H1 (cell line): ENCODE measurements around the gene ITPR3. TPM values are rescaled to one million over a fixed set of nuclear protein-coding genes. Genes with fewer than 3 reads are reported as not detected.
A peak's percentile ranks its signal among the peaks of the same experiment; 100 is the strongest.

Source experiments
- CTCF ChIA-PET: fragments of 300-600 bp; sonication (Branson Sonifier 250); formaldehyde crosslinking; loops from one replicate; lab custom pipeline; 2021; ENCODE audit not compliant: partially characterized antibody; lab: Charles Lee
- POLR2A ChIA-PET: fragments of 300-600 bp; sonication (Branson Sonifier 250); formaldehyde crosslinking; loops from one replicate; lab custom pipeline; 2021; ENCODE audit warnings: inconsistent platforms; ENCODE audit not compliant: partially characterized antibody; lab: Charles Lee
- DNase-seq, 2 experiments: peaks; one replicate each; pipeline versions ENCODE4 v3.0.0 to v3.0.0-alpha.2; 2010 to 2022; ENCODE audit warnings: low spot score in 2 of 2, low read depth in 1 of 2, mixed read lengths in 1 of 2
- FAIRE-seq: peaks from 2 replicates; lab custom pipeline; 2011; peaks lifted over from hg19 to GRCh38; lab: Jason Lieb, UNC
- H2AFZ ChIP-seq: 2 replicates; pipeline ENCODE4 v1.8.1; 2012; ENCODE audit warnings: low read length, inconsistent platforms
- H2AK5ac ChIP-seq: 2 replicates; pipeline ENCODE4 v1.6.1; 2013; ENCODE audit warnings: low read depth, low read length
- H2BK120ac ChIP-seq: replicated peaks from 2 replicates; pipeline ENCODE3; 2013; ENCODE audit warnings: low read depth, low read length, inconsistent platforms
- H2BK12ac ChIP-seq: 2 replicates; pipeline ENCODE4 v1.6.1; 2013; ENCODE audit warnings: low read depth, low read length
- H2BK15ac ChIP-seq: 2 replicates; pipeline ENCODE4 v1.6.1; 2013; ENCODE audit warnings: low read length
- H2BK20ac ChIP-seq: 2 replicates; pipeline ENCODE4 v1.6.1; 2013; ENCODE audit warnings: low read length
- H2BK5ac ChIP-seq: 2 replicates; pipeline ENCODE4 v1.6.1; 2013; ENCODE audit warnings: low read depth, low read length
- H3K14ac ChIP-seq: 2 replicates; pipeline ENCODE4 v1.6.1; 2013; ENCODE audit warnings: inconsistent platforms; ENCODE audit not compliant: insufficient read length
- H3K18ac ChIP-seq: 2 replicates; pipeline ENCODE4 v1.6.1; 2013; ENCODE audit warnings: low read length; ENCODE audit errors: extremely low read depth
- H3K23ac ChIP-seq: 2 replicates; pipeline ENCODE4 v1.6.1; 2013; ENCODE audit warnings: inconsistent platforms; ENCODE audit not compliant: insufficient read length
- H3K23me2 ChIP-seq: 2 replicates; pipeline ENCODE4 v1.6.1; 2013; ENCODE audit warnings: low read depth, low read length
- H3K27ac ChIP-seq: 2 replicates; pipeline ENCODE4 v1.6.1; 2011; ENCODE audit warnings: low read depth, low read length, inconsistent platforms
- H3K27me3 ChIP-seq, 4 experiments: replicated peaks in 1 of 4; 1 replicate in 1 of 4; 2 replicates in 3 of 4; pipeline versions ENCODE4 v1.6.1 to v1.8.1; 2011 to 2013; ENCODE audit warnings: low read length in 3 of 4, mild to moderate bottlenecking in 3 of 4, inconsistent platforms in 2 of 4, mixed read lengths in 2 of 4, moderate library complexity in 1 of 4; ENCODE audit not compliant: control insufficient read depth in 3 of 4, insufficient read depth in 3 of 4; ENCODE audit errors: extremely low read depth in 1 of 4
- H3K36me3 ChIP-seq, 4 experiments: 2 replicates each; pipeline versions ENCODE4 v1.6.1 to v1.8.1; 2011 to 2013; ENCODE audit warnings: mild to moderate bottlenecking in 4 of 4, low read length in 3 of 4, moderate library complexity in 2 of 4, control low read depth in 1 of 4, inconsistent platforms in 1 of 4; ENCODE audit not compliant: insufficient read depth in 4 of 4, control insufficient read depth in 2 of 4
- H3K4ac ChIP-seq: replicated peaks from 2 replicates; pipeline ENCODE3; 2013; ENCODE audit warnings: low read length, low read depth, mixed read lengths, inconsistent platforms; ENCODE audit not compliant: insufficient read length
- H3K4me1 ChIP-seq, 4 experiments: replicated peaks in 1 of 4; 1 replicate in 1 of 4; 2 replicates in 3 of 4; pipeline versions ENCODE4 v1.6.1 to v1.8.1; 2011 to 2013; ENCODE audit warnings: low read length in 3 of 4, inconsistent platforms in 2 of 4, mixed read lengths in 1 of 4; ENCODE audit not compliant: insufficient read depth in 4 of 4, control insufficient read depth in 3 of 4
- H3K4me2 ChIP-seq, 2 experiments: 2 replicates each; pipeline versions ENCODE4 v1.6.1 to v1.8.1; 2011 to 2013; ENCODE audit warnings: low read depth in 2 of 2, low read length in 2 of 2, control low read depth in 1 of 2, inconsistent platforms in 1 of 2, mild to moderate bottlenecking in 1 of 2; ENCODE audit not compliant: insufficient read depth in 1 of 2
- H3K4me3 ChIP-seq, 4 experiments: fragments of 200-600, 300-600 bp in 1 of 4; sonication (generic), shearing (Covaris generic), sonication (Bioruptor Twin) in 1 of 4; 2 replicates each; pipeline versions ENCODE4 v1.5.1 to v1.8.1; 2011 to 2016; ENCODE audit warnings: low read length in 4 of 4, low read depth in 3 of 4, control low read depth in 2 of 4, inconsistent platforms in 2 of 4, mild to moderate bottlenecking in 2 of 4, mixed read lengths in 1 of 4, moderate library complexity in 1 of 4; ENCODE audit not compliant: insufficient read depth in 2 of 4; ENCODE audit errors: extremely low read depth in 1 of 4
- H3K56ac ChIP-seq: replicated peaks from 2 replicates; pipeline ENCODE3; 2013; ENCODE audit warnings: low read depth, mild to moderate bottlenecking, mixed read lengths, low read length, inconsistent platforms; ENCODE audit not compliant: insufficient read length
- H3K79me1 ChIP-seq: 2 replicates; pipeline ENCODE4 v1.6.1; 2013; ENCODE audit warnings: low read depth, low read length, control low read depth
- H3K79me2 ChIP-seq, 2 experiments: 2 replicates each; pipeline versions ENCODE4 v1.6.1 to v1.8.1; 2012 to 2013; ENCODE audit warnings: low read length in 2 of 2, mild to moderate bottlenecking in 2 of 2, inconsistent platforms in 1 of 2; ENCODE audit not compliant: insufficient read depth in 2 of 2, control insufficient read depth in 1 of 2
- H3K9ac ChIP-seq, 4 experiments: replicated peaks in 1 of 4; 1 replicate in 1 of 4; 2 replicates in 3 of 4; pipeline versions ENCODE4 v1.6.1 to v1.8.1; 2011 to 2013; ENCODE audit warnings: low read depth in 3 of 4, low read length in 3 of 4, control low read depth in 2 of 4, mild to moderate bottlenecking in 2 of 4, moderate library complexity in 2 of 4, inconsistent platforms in 1 of 4; ENCODE audit errors: extremely low read depth in 1 of 4
- H3K9me3 ChIP-seq, 2 experiments: 2 replicates each; pipeline versions ENCODE4 v1.6.1 to v1.8.1; 2012 to 2013; ENCODE audit warnings: mild to moderate bottlenecking in 2 of 2, moderate library complexity in 2 of 2, control low read depth in 1 of 2, inconsistent platforms in 1 of 2, low read depth in 1 of 2, low read length in 1 of 2, mixed read lengths in 1 of 2; ENCODE audit not compliant: insufficient read depth in 2 of 2
- H4K20me1 ChIP-seq, 2 experiments: replicated peaks in 1 of 2; 2 replicates each; pipeline versions ENCODE3 to v1.8.1; 2011 to 2013; ENCODE audit warnings: inconsistent platforms in 2 of 2, low read length in 2 of 2, mild to moderate bottlenecking in 1 of 2; ENCODE audit not compliant: insufficient read depth in 2 of 2, control insufficient read depth in 1 of 2
- H4K5ac ChIP-seq: 2 replicates; pipeline ENCODE4 v1.6.1; 2013; ENCODE audit warnings: low read length, low read depth, mixed read lengths, inconsistent platforms; ENCODE audit not compliant: insufficient read length
- H4K8ac ChIP-seq: 2 replicates; pipeline ENCODE4 v1.8.0; 2013; ENCODE audit warnings: mild to moderate bottlenecking, moderate library complexity, low read length, inconsistent platforms; ENCODE audit not compliant: insufficient read depth; ENCODE audit errors: extremely low read depth
- H4K91ac ChIP-seq: replicated peaks from 2 replicates; pipeline ENCODE3; 2013; ENCODE audit warnings: low read length, mixed read lengths, inconsistent platforms; ENCODE audit not compliant: insufficient read length
- NRF1 ChIP-seq: IDR thresholded peaks from 2 replicates; pipeline ENCODE4 v1.6.1; 2011; ENCODE audit warnings: mild to moderate bottlenecking, low read depth, low read length, improper control_type of control experiment
- WGBS, 2 experiments: shearing (Covaris generic) in 1 of 2; methylation state at CpG; one replicate each; pipeline versions ENCODE4 v1.1.6 to v1.1.7; 2013 to 2015; ENCODE audit warnings: low lambda C conversion rate in 2 of 2, mixed read lengths in 2 of 2, inconsistent platforms in 1 of 2, low coverage in 1 of 2, missing lambda C conversion rate in 1 of 2; ENCODE audit not compliant: insufficient replicate concordance in 2 of 2, insufficient coverage in 1 of 2, insufficient read length in 1 of 2; ENCODE audit errors: extremely low coverage in 1 of 2, missing lambda C conversion rate in 1 of 2; 5-methylcytosine and 5-hydroxymethylcytosine counted together
- polyA plus RNA-seq, 7 experiments: library from polyadenylated mRNA; depleted of rRNA in 3 of 7; stranded (reverse) in 5 of 7; unstranded in 2 of 7; fragments of >200 nt in 5 of 7; fragments of 200-250 nt in 2 of 7; gene quantifications; 1 replicate in 5 of 7; 2 replicates in 1 of 7; 4 replicates in 1 of 7; pipeline versions ENCODE4 v1.2.1 to v1.2.3, GENCODE V29; 2011 to 2013; ENCODE audit warnings: missing spikeins in 2 of 7, mixed read lengths in 2 of 7
- total RNA-seq: library from RNA; stranded (reverse); fragmentation: NEBNext Ultra II Directional; extraction: Animal tissue kit (Norgen Biotek cat#: 25700); gene quantifications from 2 replicates; pipeline ENCODE4 v1.2.1, GENCODE V29; 2021

ITPR3 gene
- total and polyA plus RNA-seq, 2 of the 8 experiments (the other 6 are each of a cell fraction or from before 2014, with no cell fraction given), result 29.1 to 45.7 TPM

DNA sequence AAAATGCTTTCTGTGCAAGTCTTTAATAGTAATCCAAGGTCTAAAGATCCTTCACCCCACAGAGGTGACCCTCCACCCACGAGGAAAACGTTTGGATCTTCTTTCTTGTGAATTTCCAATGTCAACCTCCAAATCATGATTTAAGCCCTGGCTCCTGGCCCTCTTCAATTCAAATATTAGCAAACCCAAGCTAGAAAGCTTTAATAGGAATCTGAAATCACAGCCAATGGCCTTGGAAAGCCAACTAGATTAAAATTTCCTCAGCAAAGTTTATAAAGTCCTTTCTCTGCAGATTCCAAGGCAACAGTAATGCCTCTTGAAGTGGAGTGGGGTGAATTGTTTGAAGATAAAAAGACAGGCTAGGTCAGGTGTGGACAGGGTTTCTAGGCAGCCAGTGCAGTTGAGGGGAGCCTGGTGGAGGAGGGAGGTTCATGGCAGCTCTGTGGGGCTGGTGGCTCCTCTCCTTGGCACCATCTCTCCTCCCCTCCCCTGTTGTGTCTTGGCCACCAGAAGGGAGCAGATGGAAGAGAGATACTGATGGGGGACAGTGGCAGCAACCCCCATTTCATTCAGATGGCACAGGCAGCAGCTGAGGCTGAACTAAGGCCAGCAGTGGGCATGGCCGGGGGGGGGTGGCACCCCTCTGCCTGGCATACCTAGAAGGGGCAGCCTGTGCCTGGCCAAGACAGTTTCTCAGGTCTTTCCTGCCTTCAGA is 102.4 kb downstream of the ITPR3 start:
- FAIRE-seq, result no peak
- TF ChIP-seq NRF1, result no peak

More for the DNA sequence above, 102.4 kb downstream of the ITPR3 start:
- no peak overlapping the region for H2AK5ac ChIP-seq
- no peak overlapping the region for H3K56ac ChIP-seq
- H3K23me2 ChIP-seq, result no peaks in the 10 kb centered on the region
- no peak overlapping the region for H2AFZ ChIP-seq
- H4K8ac ChIP-seq, result peak overlapping the region; percentile 47; the same call in 1 of the 2 replicates
- no peak overlapping the region for H2BK15ac ChIP-seq
- H3K4me2 ChIP-seq, result no peak overlapping the region
- peaks cover 3 to 8% (median 4%) of the 10 kb centered on the region in 4 experiments; a peak in 6 of 7 replicates for H3K4me1 ChIP-seq
- no peak overlapping the region for H2BK12ac ChIP-seq
- no peak overlapping the region for H3K27ac ChIP-seq
- no peak overlapping the region; the same call in 1 of the 2 replicates for H3K18ac ChIP-seq
- H4K5ac ChIP-seq, result no peak overlapping the region
- H3K23ac ChIP-seq, result no peak overlapping the region
- no peaks in the 10 kb centered on the region for H3K79me2 ChIP-seq
- H2BK5ac ChIP-seq, result no peak overlapping the region
- no peaks in the 10 kb centered on the region for H4K20me1 ChIP-seq
- peak overlapping the region; percentile 19 for H4K91ac ChIP-seq
- no peaks in the 10 kb centered on the region for H3K36me3 ChIP-seq
- no peak overlapping the region for H3K4me3 ChIP-seq
- ChIA-PET CTCF (interaction anchor here (0.5 to 3.5 kb wide), 13 partner anchors 9 to 881 kb away, joined by 3 to 14 read pairs (median 3); partner anchors contain the start of gene UQCC2), POLR2A (interaction anchor here (0.9 to 2.8 kb wide), 3 partner anchors 9 to 17 kb away, joined by 3 to 15 read pairs (median 3); partner anchors contain the start of gene UQCC2)
- WGBS, 2 experiments, result 88% methylated on average over 3 of the region's 3 CpGs; no CpG with 5 or more reads in 1 of the 2 experiments
- H3K27me3 ChIP-seq, result peaks cover 0 to 6% (median 0%) of the 10 kb centered on the region in 4 experiments; a peak in 3 of 7 replicates
- H3K9ac ChIP-seq, result no peak overlapping the region
- no peak for DNase-seq
- no peaks in the 10 kb centered on the region for H3K79me1 ChIP-seq
- no peak overlapping the region for H2BK20ac ChIP-seq
- peak overlapping the region; percentile 31 for H3K14ac ChIP-seq
- H3K4ac ChIP-seq, result no peak overlapping the region
- no peak overlapping the region for H2BK120ac ChIP-seq
- no peaks in the 10 kb centered on the region; a peak in 1 of 4 replicates for H3K9me3 ChIP-seq
